ENCODE results near the gene TMEM245.
"Not testable (repeated sequence)": the region's sequence is repeated elsewhere in the genome, so short reads cannot be mapped to it uniquely, and the experiment has no call there.

TMEM245 gene

GRCh38 chr9:109060191-109060590 lies 59.6 kb downstream of the TMEM245 start:
- DNase-seq, result no peak

GRCh38 chr9:109053121-109053520 lies 66.6 kb downstream of the TMEM245 start:
- not testable (repeated sequence) for DNase-seq

- no peak for DNase-seq
These were observed 67.3 kb downstream of the TMEM245 start for GRCh38 chr9:109052416-109052815.

- DNase-seq, result no peak
These were observed 68.0 kb downstream of the TMEM245 start for GRCh38 chr9:109051733-109052132.

GRCh38 chr9:109050444-109050843 lies 69.3 kb downstream of the TMEM245 start:
- DNase-seq, result no peak

GRCh38 chr9:109048822-109049221 lies 70.9 kb downstream of the TMEM245 start:
- no peak for DNase-seq

- DNase-seq, result no peak
These were observed 72.5 kb downstream of the TMEM245 start for GRCh38 chr9:109047259-109047658.

GRCh38 chr9:109046346-109046745 lies 73.4 kb downstream of the TMEM245 start:
- no peak for DNase-seq

GRCh38 chr9:109043578-109043977 lies 76.2 kb downstream of the TMEM245 start:
- no peak for DNase-seq

- no peak for DNase-seq
These were observed 79.2 kb downstream of the TMEM245 start for GRCh38 chr9:109040571-109040970.

GRCh38 chr9:109039539-109039938 lies 80.2 kb downstream of the TMEM245 start:
- no peak for DNase-seq

- DNase-seq, result no peak
These were observed 81.6 kb downstream of the TMEM245 start for GRCh38 chr9:109037946-109038715.

GRCh38 chr9:109036744-109037680 lies 82.7 kb downstream of the TMEM245 start:
- no peak for DNase-seq

GRCh38 chr9:109035684-109036423 lies 83.9 kb downstream of the TMEM245 start:
- DNase-seq, result no peak

GRCh38 chr9:109033941-109034700 lies 85.6 kb downstream of the TMEM245 start:
- DNase-seq, result no peak

GRCh38 chr9:109031241-109031640 lies 88.5 kb downstream of the TMEM245 start:
- no peak for DNase-seq

GRCh38 chr9:109030426-109030825 lies 89.3 kb downstream of the TMEM245 start:
- DNase-seq, result no peak

- DNase-seq, result no peak
These were observed 91.3 kb downstream of the TMEM245 start for GRCh38 chr9:109028457-109028856.

GRCh38 chr9:109027176-109027575 lies 92.6 kb downstream of the TMEM245 start:
- no peak for DNase-seq

GRCh38 chr9:109026306-109026705 lies 93.4 kb downstream of the TMEM245 start:
- no peak for DNase-seq

- DNase-seq, result no peak
These were observed 96.9 kb downstream of the TMEM245 start for GRCh38 chr9:109022873-109023272.
